Measurements from ENCODE around the gene HASPIN. TPM values are rescaled to one million over a fixed set of nuclear protein-coding genes. Genes with fewer than 3 reads are reported as not detected.

The HASPIN gene
- total and polyA plus RNA-seq, 2 of the 8 experiments (the other 6 are each of a cell fraction or from before 2014, with no cell fraction given) = 7.8 to 29.5 TPM

GRCh38 chr17:3681565-3681964, 42.1 kb upstream of the HASPIN start:
- Histone ChIP-seq H4K91ac (replicated peaks; ENCODE audit: insufficient read length, low read length) (no peak overlapping the region), H2BK15ac (ENCODE audit: low read length) (no peak overlapping the region), H3K36me3 (ENCODE audit: control insufficient read depth in 2 of 4, insufficient read depth in 4 of 4, low read length in 3 of 4) (no peaks in the 10 kb centered on the region), H3K18ac (ENCODE audit: extremely low read depth, low read length) (no peak overlapping the region), H2BK5ac (ENCODE audit: low read depth, low read length) (no peak overlapping the region), H3K4ac (replicated peaks; ENCODE audit: insufficient read length, low read depth, low read length) (no peak overlapping the region), H2BK12ac (ENCODE audit: low read depth, low read length) (no peak overlapping the region), H3K23me2 (ENCODE audit: low read depth, low read length) (no peaks in the 10 kb centered on the region), H2BK20ac (ENCODE audit: low read length) (no peak overlapping the region), H3K79me1 (ENCODE audit: low read depth, low read length) (no peaks in the 10 kb centered on the region), H3K23ac (ENCODE audit: insufficient read length) (no peak overlapping the region), H4K5ac (ENCODE audit: insufficient read length, low read depth, low read length) (no peak overlapping the region), H3K27me3 (replicated peaks in 1 of 4; ENCODE audit: control insufficient read depth in 3 of 4, extremely low read depth in 1 of 4, insufficient read depth in 3 of 4, low read length in 3 of 4) (no peaks in the 10 kb centered on the region), H2BK120ac (replicated peaks; ENCODE audit: low read depth, low read length) (no peak overlapping the region), H3K4me1 (replicated peaks in 1 of 4; ENCODE audit: control insufficient read depth in 3 of 4, insufficient read depth in 4 of 4, low read length in 3 of 4) (peaks cover 0 to 3% (median under 1%) of the 10 kb centered on the region in 4 experiments; a peak in 3 of 7 replicates), H3K79me2 (ENCODE audit: control insufficient read depth in 1 of 2, insufficient read depth in 2 of 2, low read length in 2 of 2) (no peaks in the 10 kb centered on the region), H3K14ac (ENCODE audit: insufficient read length) (no peak overlapping the region), H4K8ac (ENCODE audit: extremely low read depth, insufficient read depth, low read length) (no peak overlapping the region), H3K27ac (ENCODE audit: low read depth, low read length) (no peak overlapping the region), H3K9me3 (ENCODE audit: insufficient read depth in 2 of 2, low read depth in 1 of 2, low read length in 1 of 2) (no peaks in the 10 kb centered on the region), H4K20me1 (replicated peaks in 1 of 2; ENCODE audit: control insufficient read depth in 1 of 2, insufficient read depth in 2 of 2, low read length in 2 of 2) (peaks cover 0 to 4% of the 10 kb centered on the region in 2 experiments), H2AK5ac (ENCODE audit: low read depth, low read length) (no peak overlapping the region), H3K4me3 (ENCODE audit: extremely low read depth in 1 of 4, insufficient read depth in 2 of 4, low read depth in 3 of 4, low read length in 4 of 4) (no peak overlapping the region), H3K9ac (replicated peaks in 1 of 4; ENCODE audit: extremely low read depth in 1 of 4, low read depth in 3 of 4, low read length in 3 of 4) (no peak overlapping the region), H3K4me2 (ENCODE audit: insufficient read depth in 1 of 2, low read depth in 2 of 2, low read length in 2 of 2) (no peak overlapping the region), H2AFZ (ENCODE audit: low read length) (no peak overlapping the region), H3K56ac (replicated peaks; ENCODE audit: insufficient read length, low read depth, low read length) (no peak overlapping the region)
- no peak for TF ChIP-seq ATF2 (IDR thresholded peaks at IDR 0.05; ENCODE audit: low read length)
- TF ChIP-seq CHD2 (IDR thresholded peaks at IDR 0.05; ENCODE audit: low read length) = no peak
- TF ChIP-seq CTCF (IDR thresholded peaks at IDR 0.05; ENCODE audit: control extremely low read depth in 1 of 3, insufficient read depth in 1 of 3, low read depth in 1 of 3, low read length in 3 of 3) = no peak
- no peak for TF ChIP-seq EZH2 (IDR thresholded peaks at IDR 0.05; ENCODE audit: low read depth, low read length, severe bottlenecking)
- TF ChIP-seq KDM5A (IDR thresholded peaks at IDR 0.05; ENCODE audit: low read length) = no peak
- no peak for TF ChIP-seq SIRT6 (IDR thresholded peaks at IDR 0.05; ENCODE audit: low read length)
- no peak for TF ChIP-seq TBP (IDR thresholded peaks at IDR 0.05; ENCODE audit: low read depth, low read length)
- DNase-seq (ENCODE audit: low read depth in 1 of 2, low spot score in 2 of 2) (no peak), FAIRE-seq (no peak)
- ChIA-PET CTCF (ENCODE audit: partially characterized antibody) (interaction anchor here (0.5 to 2.6 kb wide), 7 partner anchors 10 to 1129 kb away, joined by 3 to 34 read pairs (median 5); partner anchors contain the start of gene NCBP3), POLR2A (ENCODE audit: partially characterized antibody) (no interaction called here)
- WGBS, 2 experiments (ENCODE audit: extremely low coverage in 1 of 2, insufficient coverage in 1 of 2, insufficient read length in 1 of 2, insufficient replicate concordance in 2 of 2, low coverage in 1 of 2, low lambda C conversion rate in 2 of 2, missing lambda C conversion rate in 1 of 2) = 86% methylated on average over 20 of the region's 20 CpGs; no CpG with 5 or more reads in 1 of the 2 experiments

Measured in H1 (cell line).